SU-DHL-6 (cell line): ENCODE measurements around the gene DMD.

Experiments
- EZH2phosphoT487 ChIP-seq: fragments of 200-600 bp; sonication (generic), shearing (Covaris generic); conservative IDR thresholded peaks from 2 replicates; pipeline ENCODE4 v1.6.1; 2018; ENCODE audit warnings: mild to moderate bottlenecking, antibody characterized with exemption, low read length, moderate library complexity, mixed read lengths
- TF ChIP-seq, protein P1 (sequence below): fragments of 200-600 bp; sonication (generic); IDR thresholded peaks from one replicate; pipeline ENCODE4 v1.5.1; 2017; ENCODE audit warnings: antibody characterized with exemption, mild to moderate bottlenecking, low read length, moderate library complexity; ENCODE audit not compliant: insufficient read depth, poor library complexity, severe bottlenecking

GRCh38 chrX:31329298-31329697 is 1882.1 kb downstream of the DMD start:
- TF ChIP-seq, protein P1, sequence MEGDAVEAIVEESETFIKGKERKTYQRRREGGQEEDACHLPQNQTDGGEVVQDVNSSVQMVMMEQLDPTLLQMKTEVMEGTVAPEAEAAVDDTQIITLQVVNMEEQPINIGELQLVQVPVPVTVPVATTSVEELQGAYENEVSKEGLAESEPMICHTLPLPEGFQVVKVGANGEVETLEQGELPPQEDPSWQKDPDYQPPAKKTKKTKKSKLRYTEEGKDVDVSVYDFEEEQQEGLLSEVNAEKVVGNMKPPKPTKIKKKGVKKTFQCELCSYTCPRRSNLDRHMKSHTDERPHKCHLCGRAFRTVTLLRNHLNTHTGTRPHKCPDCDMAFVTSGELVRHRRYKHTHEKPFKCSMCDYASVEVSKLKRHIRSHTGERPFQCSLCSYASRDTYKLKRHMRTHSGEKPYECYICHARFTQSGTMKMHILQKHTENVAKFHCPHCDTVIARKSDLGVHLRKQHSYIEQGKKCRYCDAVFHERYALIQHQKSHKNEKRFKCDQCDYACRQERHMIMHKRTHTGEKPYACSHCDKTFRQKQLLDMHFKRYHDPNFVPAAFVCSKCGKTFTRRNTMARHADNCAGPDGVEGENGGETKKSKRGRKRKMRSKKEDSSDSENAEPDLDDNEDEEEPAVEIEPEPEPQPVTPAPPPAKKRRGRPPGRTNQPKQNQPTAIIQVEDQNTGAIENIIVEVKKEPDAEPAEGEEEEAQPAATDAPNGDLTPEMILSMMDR: no peak
- no peak for TF ChIP-seq EZH2phosphoT487
